HepG2 (cell line): ENCODE results near the gene MMP7. TPM values are rescaled to one million over a fixed set of nuclear protein-coding genes. Genes with fewer than 3 reads are reported as not detected.
A peak's percentile ranks its signal among the peaks of the same experiment; 100 is the strongest.

ENCODE experiments used
- ATF7 ChIP-seq, 2 experiments: fragments of 450-650 bp in 1 of 2; sonication (generic) in 1 of 2; formaldehyde crosslinking in 1 of 2; IDR thresholded peaks; 2 replicates each; pipeline versions ENCODE4 v1.4.0 to v1.6.1; 2016 to 2020; ENCODE audit warnings: antibody characterized with exemption in 1 of 2, mild to moderate bottlenecking in 1 of 2, missing genetic modification reagents in 1 of 2
- BATF2 ChIP-seq: sonication (generic); formaldehyde crosslinking; IDR thresholded peaks from 2 replicates; pipeline ENCODE4 v1.8.0; 2022; ENCODE audit warnings: mild to moderate bottlenecking, missing genetic modification reagents, moderate library complexity
- BORCS8-MEF2B ChIP-seq: sonication (generic); formaldehyde crosslinking; IDR thresholded peaks from 2 replicates; pipeline ENCODE4 v1.8.0; 2022; ENCODE audit warnings: mild to moderate bottlenecking, missing genetic modification reagents
- BRCA1 ChIP-seq: sonication (generic); formaldehyde crosslinking; IDR thresholded peaks from 2 replicates; pipeline ENCODE4 v1.4.0; 2020; ENCODE audit warnings: missing genetic modification reagents
- CBFB ChIP-seq: sonication (generic); formaldehyde crosslinking; IDR thresholded peaks from 2 replicates; pipeline ENCODE4 v1.4.0; 2020; ENCODE audit warnings: missing genetic modification reagents
- ETV5 ChIP-seq: IDR thresholded peaks from 2 replicates; pipeline ENCODE4 v1.6.1; 2018; ENCODE audit warnings: missing biosample characterization, missing genetic modification reagents, inconsistent platforms, borderline replicate concordance
- FIP1L1 ChIP-seq: fragments of 200-400 bp; formaldehyde crosslinking; IDR thresholded peaks from 2 replicates; pipeline ENCODE4 v1.6.1; 2018; ENCODE audit warnings: low read depth, mild to moderate bottlenecking, low read length, moderate library complexity, borderline replicate concordance; ENCODE audit not compliant: insufficient read depth
- HDAC1 ChIP-seq: sonication (generic); formaldehyde crosslinking; IDR thresholded peaks from 2 replicates; pipeline ENCODE4 v1.5.1; 2020; ENCODE audit warnings: mild to moderate bottlenecking, missing genetic modification reagents
- HNF4A ChIP-seq: sonication (generic); formaldehyde crosslinking; IDR thresholded peaks from 2 replicates; pipeline ENCODE4 v1.4.0; 2020; ENCODE audit warnings: missing genetic modification reagents
- MED1 ChIP-seq: sonication (generic); formaldehyde crosslinking; IDR thresholded peaks from 2 replicates; pipeline ENCODE4 v1.4.0; 2020; ENCODE audit warnings: missing genetic modification reagents
- MEIS1 ChIP-seq: sonication (generic); formaldehyde crosslinking; IDR thresholded peaks from 2 replicates; pipeline ENCODE4 v1.9.0; 2021; ENCODE audit warnings: mild to moderate bottlenecking, missing genetic modification reagents, moderate library complexity, borderline replicate concordance
- MTF2 ChIP-seq: sonication (generic); formaldehyde crosslinking; IDR thresholded peaks from 2 replicates; pipeline ENCODE4 v1.5.0; 2020; ENCODE audit warnings: missing genetic modification reagents, borderline replicate concordance
- MXI1 ChIP-seq: IDR thresholded peaks from 3 replicates; pipeline ENCODE4 v1.6.1; 2012; ENCODE audit warnings: low read depth, low read length, inconsistent platforms, borderline replicate concordance
- NFYB ChIP-seq: sonication (generic); formaldehyde crosslinking; IDR thresholded peaks from 2 replicates; pipeline ENCODE4 v1.4.0; 2020; ENCODE audit warnings: missing genetic modification reagents
- POLR2G ChIP-seq: fragments of 200-400 bp; formaldehyde crosslinking; IDR thresholded peaks from 2 replicates; pipeline ENCODE4 v1.6.1; 2018; ENCODE audit warnings: mild to moderate bottlenecking, low read depth, low read length, moderate library complexity
- SMAD9 ChIP-seq: sonication (generic); formaldehyde crosslinking; IDR thresholded peaks from 2 replicates; pipeline ENCODE4 v1.5.1; 2020; ENCODE audit warnings: mild to moderate bottlenecking, missing genetic modification reagents
- TAF1 ChIP-seq: sonication (generic); formaldehyde crosslinking; IDR thresholded peaks from 2 replicates; pipeline ENCODE4 v1.4.0; 2020; ENCODE audit warnings: missing genetic modification reagents
- THRA ChIP-seq: sonication (generic); formaldehyde crosslinking; IDR thresholded peaks from 2 replicates; pipeline ENCODE4 v1.4.0; 2020; ENCODE audit warnings: missing genetic modification reagents, borderline replicate concordance
- ZFP90 ChIP-seq: sonication (generic); formaldehyde crosslinking; IDR thresholded peaks from 2 replicates; pipeline ENCODE4 v1.8.0; 2022; ENCODE audit warnings: missing genetic modification reagents, mild to moderate bottlenecking, inconsistent platforms, borderline replicate concordance
- ZNF101 ChIP-seq: sonication (generic); formaldehyde crosslinking; IDR thresholded peaks from 2 replicates; pipeline ENCODE4 v1.4.0; 2020; ENCODE audit warnings: mild to moderate bottlenecking, low read depth, missing genetic modification reagents, borderline replicate concordance
- ZNF607 ChIP-seq: sonication (generic); formaldehyde crosslinking; IDR thresholded peaks from 2 replicates; pipeline ENCODE4 v1.5.1; 2020; ENCODE audit warnings: missing genetic modification reagents, mild to moderate bottlenecking, borderline replicate concordance
- ZNF784 ChIP-seq: sonication (generic); formaldehyde crosslinking; IDR thresholded peaks from 2 replicates; pipeline ENCODE4 v1.5.1; 2020; ENCODE audit warnings: missing genetic modification reagents, mild to moderate bottlenecking, borderline replicate concordance
- ZNF883 ChIP-seq: sonication (generic); formaldehyde crosslinking; IDR thresholded peaks from 2 replicates; pipeline ENCODE4 v1.5.1; 2020; ENCODE audit warnings: mild to moderate bottlenecking, missing genetic modification reagents; ENCODE audit errors: not compliant biosample characterization
- polyA plus RNA-seq, 8 experiments: library from polyadenylated mRNA; depleted of rRNA in 3 of 8; stranded (reverse) in 7 of 8; unstranded in 1 of 8; fragments of >200 nt; fragmentation: Illumina TruSeq in 4 of 8; extraction: Trizol in 4 of 8; gene quantifications; 2 replicates each; pipeline versions ENCODE4 v1.2.1 to v1.2.3, GENCODE V29; 2011 to 2016; ENCODE audit warnings: low read depth in 4 of 8, missing spikeins in 1 of 8, mixed read lengths in 1 of 8; ENCODE audit not compliant: insufficient read depth in 1 of 8
- total RNA-seq, 5 experiments: library from RNA; depleted of rRNA; stranded (reverse); fragments of >200 nt; fragmentation: Illumina TruSeq; extraction: Trizol; gene quantifications; 2 replicates each; pipeline ENCODE4 v1.2.3, GENCODE V29; 2016; ENCODE audit warnings: low read depth in 1 of 5
- TF ChIP-seq, protein P1 (sequence below): sonication (generic); formaldehyde crosslinking; IDR thresholded peaks from 2 replicates; pipeline ENCODE4 v1.5.0; 2020; ENCODE audit warnings: mild to moderate bottlenecking, missing genetic modification reagents, moderate library complexity
- TF ChIP-seq, protein P2 (sequence below): sonication (generic); formaldehyde crosslinking; IDR thresholded peaks from 2 replicates; pipeline ENCODE4 v1.4.0; 2020; ENCODE audit warnings: missing genetic modification reagents

MMP7 gene
- total and polyA plus RNA-seq, 2 of the 13 experiments (the other 11 are each of a cell fraction or from before 2014, with no cell fraction given), result 0.17 TPM; not detected in 1

DNA sequence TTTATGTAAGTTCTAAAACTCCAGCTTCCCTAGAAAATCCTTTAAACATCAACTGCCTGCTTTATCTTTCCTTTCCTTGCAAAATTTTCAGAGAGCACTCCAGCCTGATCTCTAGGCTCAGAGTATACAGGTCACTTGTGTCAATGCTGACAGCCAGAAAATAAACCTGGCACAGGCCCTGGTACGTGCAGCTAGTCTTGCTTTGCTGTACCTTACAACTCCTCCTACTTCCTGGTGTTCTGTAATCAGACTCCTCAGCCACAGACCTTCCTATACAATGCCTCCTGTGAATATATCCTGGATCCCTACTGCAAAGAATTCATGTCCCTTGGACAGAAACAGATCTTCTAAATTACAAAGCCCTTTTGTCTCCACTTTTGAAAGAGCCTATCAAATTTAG is 53.7 kb downstream of the MMP7 start (continued):
- peak; percentile 76 for TF ChIP-seq POLR2G
- no peak; the same call in 1 of the 2 replicates for TF ChIP-seq ZNF101 (CRISPR knock-in tag)
- 0 out of 2 replicates have a peak, but pooled peaks have one; percentile 6 for TF ChIP-seq BRCA1 (CRISPR knock-in tag)
- TF ChIP-seq CBFB (CRISPR knock-in tag), result 0 out of 2 replicates have a peak, but pooled peaks have one; percentile 31
- TF ChIP-seq ZNF883, result no peak
- peak; percentile 99 for TF ChIP-seq MED1
- no peak for TF ChIP-seq BATF2 (CRISPR knock-in tag)
- TF ChIP-seq HNF4A (CRISPR knock-in tag), result peak; percentile 52
- TF ChIP-seq, protein P1, sequence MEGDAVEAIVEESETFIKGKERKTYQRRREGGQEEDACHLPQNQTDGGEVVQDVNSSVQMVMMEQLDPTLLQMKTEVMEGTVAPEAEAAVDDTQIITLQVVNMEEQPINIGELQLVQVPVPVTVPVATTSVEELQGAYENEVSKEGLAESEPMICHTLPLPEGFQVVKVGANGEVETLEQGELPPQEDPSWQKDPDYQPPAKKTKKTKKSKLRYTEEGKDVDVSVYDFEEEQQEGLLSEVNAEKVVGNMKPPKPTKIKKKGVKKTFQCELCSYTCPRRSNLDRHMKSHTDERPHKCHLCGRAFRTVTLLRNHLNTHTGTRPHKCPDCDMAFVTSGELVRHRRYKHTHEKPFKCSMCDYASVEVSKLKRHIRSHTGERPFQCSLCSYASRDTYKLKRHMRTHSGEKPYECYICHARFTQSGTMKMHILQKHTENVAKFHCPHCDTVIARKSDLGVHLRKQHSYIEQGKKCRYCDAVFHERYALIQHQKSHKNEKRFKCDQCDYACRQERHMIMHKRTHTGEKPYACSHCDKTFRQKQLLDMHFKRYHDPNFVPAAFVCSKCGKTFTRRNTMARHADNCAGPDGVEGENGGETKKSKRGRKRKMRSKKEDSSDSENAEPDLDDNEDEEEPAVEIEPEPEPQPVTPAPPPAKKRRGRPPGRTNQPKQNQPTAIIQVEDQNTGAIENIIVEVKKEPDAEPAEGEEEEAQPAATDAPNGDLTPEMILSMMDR (CRISPR knock-in tag), result no peak
- no peak for TF ChIP-seq BORCS8-MEF2B (CRISPR knock-in tag)
- peak; percentile 99 for TF ChIP-seq ETV5 (CRISPR knock-in tag)
- peak; percentile 34; the same call in 1 of the 2 replicates for TF ChIP-seq TAF1 (CRISPR knock-in tag)
- TF ChIP-seq THRA (CRISPR knock-in tag), result peak; percentile 18; the same call in 1 of the 2 replicates
- TF ChIP-seq ATF7 (IDR thresholded peaks at IDR 0.05), result no peak
- TF ChIP-seq ATF7 (CRISPR knock-in tag; IDR thresholded peaks at IDR 0.05), result peak; percentile 40; the same call in 1 of the 2 replicates
- TF ChIP-seq ZNF607 (CRISPR knock-in tag), result 0 out of 2 replicates have a peak, but pooled peaks have one; percentile 35
- no peak for TF ChIP-seq MXI1
- TF ChIP-seq ZFP90 (CRISPR knock-in tag), result 0 out of 2 replicates have a peak, but pooled peaks have one; percentile 69
- TF ChIP-seq HDAC1 (CRISPR knock-in tag), result peak; percentile 73
- no peak for TF ChIP-seq NFYB (CRISPR knock-in tag)
- no peak for TF ChIP-seq MTF2 (CRISPR knock-in tag)
- TF ChIP-seq, protein P2, sequence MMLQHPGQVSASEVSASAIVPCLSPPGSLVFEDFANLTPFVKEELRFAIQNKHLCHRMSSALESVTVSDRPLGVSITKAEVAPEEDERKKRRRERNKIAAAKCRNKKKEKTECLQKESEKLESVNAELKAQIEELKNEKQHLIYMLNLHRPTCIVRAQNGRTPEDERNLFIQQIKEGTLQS (CRISPR knock-in tag), result no peak
- no peak for TF ChIP-seq SMAD9
- TF ChIP-seq ZNF784 (CRISPR knock-in tag), result peak; percentile 49; the same call in 1 of the 2 replicates
- no peak for TF ChIP-seq FIP1L1
- TF ChIP-seq MEIS1 (CRISPR knock-in tag), result peak; percentile 79; the same call in 1 of the 2 replicates
